ENCODE measurements around the gene ZSCAN5A.
"Not testable (repeated sequence)": the region's sequence is repeated elsewhere in the genome, so short reads cannot be mapped to it uniquely, and the experiment has no call there.

GRCh38 chr19:56335371-56335770 is 20.7 kb upstream of the ZSCAN5A start:
- TF ChIP-seq, protein P1, sequence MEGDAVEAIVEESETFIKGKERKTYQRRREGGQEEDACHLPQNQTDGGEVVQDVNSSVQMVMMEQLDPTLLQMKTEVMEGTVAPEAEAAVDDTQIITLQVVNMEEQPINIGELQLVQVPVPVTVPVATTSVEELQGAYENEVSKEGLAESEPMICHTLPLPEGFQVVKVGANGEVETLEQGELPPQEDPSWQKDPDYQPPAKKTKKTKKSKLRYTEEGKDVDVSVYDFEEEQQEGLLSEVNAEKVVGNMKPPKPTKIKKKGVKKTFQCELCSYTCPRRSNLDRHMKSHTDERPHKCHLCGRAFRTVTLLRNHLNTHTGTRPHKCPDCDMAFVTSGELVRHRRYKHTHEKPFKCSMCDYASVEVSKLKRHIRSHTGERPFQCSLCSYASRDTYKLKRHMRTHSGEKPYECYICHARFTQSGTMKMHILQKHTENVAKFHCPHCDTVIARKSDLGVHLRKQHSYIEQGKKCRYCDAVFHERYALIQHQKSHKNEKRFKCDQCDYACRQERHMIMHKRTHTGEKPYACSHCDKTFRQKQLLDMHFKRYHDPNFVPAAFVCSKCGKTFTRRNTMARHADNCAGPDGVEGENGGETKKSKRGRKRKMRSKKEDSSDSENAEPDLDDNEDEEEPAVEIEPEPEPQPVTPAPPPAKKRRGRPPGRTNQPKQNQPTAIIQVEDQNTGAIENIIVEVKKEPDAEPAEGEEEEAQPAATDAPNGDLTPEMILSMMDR (IDR thresholded peaks at IDR 0.05 in 4 of 5, conservative IDR thresholded peaks at IDR 0.05 in 1 of 5) = not testable (repeated sequence)
- TF ChIP-seq POLR2A (IDR thresholded peaks at IDR 0.05) = not testable (repeated sequence)
